GM12878 (cell line): ENCODE measurements around the gene SH3BP5. TPM values are rescaled to one million over a fixed set of nuclear protein-coding genes. Genes with fewer than 3 reads are reported as not detected.

Source experiments
- ETV6 ChIP-seq, 2 experiments: fragments of 450-650 bp in 1 of 2; IDR thresholded peaks in 1 of 2; conservative IDR thresholded peaks in 1 of 2; 2 replicates each; pipeline ENCODE4 v1.6.1; 2014; ENCODE audit warnings: antibody characterized with exemption in 1 of 2, borderline replicate concordance in 1 of 2, low read depth in 1 of 2, mild to moderate bottlenecking in 1 of 2, moderate library complexity in 1 of 2
- MLLT1 ChIP-seq: fragments of 450-650 bp; IDR thresholded peaks from 2 replicates; pipeline ENCODE4 v1.6.1; 2016; ENCODE audit warnings: mild to moderate bottlenecking
- NBN ChIP-seq: fragments of 450-650 bp; IDR thresholded peaks from 2 replicates; pipeline ENCODE4 v1.6.1; 2016
- NFIC ChIP-seq: IDR thresholded peaks from 2 replicates; pipeline ENCODE4 v1.6.1; 2012; ENCODE audit warnings: low read depth, mild to moderate bottlenecking, inconsistent platforms, low read length, moderate library complexity
- RELB ChIP-seq: fragments of 450-650 bp; IDR thresholded peaks from 2 replicates; pipeline ENCODE4 v1.6.1; 2017; ENCODE audit warnings: low read depth, mild to moderate bottlenecking, moderate library complexity
- ZBTB40 ChIP-seq: fragments of 450-650 bp; IDR thresholded peaks from 2 replicates; pipeline ENCODE4 v1.6.1; 2016; ENCODE audit warnings: mild to moderate bottlenecking, moderate library complexity, borderline replicate concordance
- polyA plus RNA-seq, 11 experiments: library from polyadenylated mRNA; depleted of rRNA in 4 of 11; unstranded in 6 of 11; stranded (reverse) in 5 of 11; fragments of >200 nt; fragmentation: Nextera tagmentation in 4 of 11; fragmentation: Illumina TruSeq in 1 of 11; extraction: Ambion mirVana in 4 of 11; extraction: Trizol in 1 of 11; gene quantifications; 1 replicate in 1 of 11; 2 replicates in 10 of 11; pipeline versions ENCODE4 v1.2.1 to v1.2.3, GENCODE V29; 2011 to 2016; ENCODE audit warnings: inconsistent platforms in 2 of 11, missing spikeins in 2 of 11, low read depth in 1 of 11
- total RNA-seq, 4 experiments: library from RNA; depleted of rRNA in 3 of 4; stranded (reverse); fragments of >200 nt in 3 of 4; fragmentation: Illumina TruSeq in 1 of 4; extraction: Trizol in 1 of 4; gene quantifications; 2 replicates each; pipeline versions ENCODE4 v1.2.1 to v1.2.3, GENCODE V29; 2013 to 2021
- TF ChIP-seq, protein P1 (sequence below): IDR thresholded peaks from 2 replicates; pipeline ENCODE4 v1.6.1; 2011; ENCODE audit warnings: mild to moderate bottlenecking, low read depth, low read length, moderate library complexity; ENCODE audit not compliant: insufficient replicate concordance

The SH3BP5 gene
- total and polyA plus RNA-seq, 10 of the 15 experiments (the other 5 are each of a cell fraction or from before 2014, with no cell fraction given), result 14.9 to 87.5 (median 43.7) TPM

DNA sequence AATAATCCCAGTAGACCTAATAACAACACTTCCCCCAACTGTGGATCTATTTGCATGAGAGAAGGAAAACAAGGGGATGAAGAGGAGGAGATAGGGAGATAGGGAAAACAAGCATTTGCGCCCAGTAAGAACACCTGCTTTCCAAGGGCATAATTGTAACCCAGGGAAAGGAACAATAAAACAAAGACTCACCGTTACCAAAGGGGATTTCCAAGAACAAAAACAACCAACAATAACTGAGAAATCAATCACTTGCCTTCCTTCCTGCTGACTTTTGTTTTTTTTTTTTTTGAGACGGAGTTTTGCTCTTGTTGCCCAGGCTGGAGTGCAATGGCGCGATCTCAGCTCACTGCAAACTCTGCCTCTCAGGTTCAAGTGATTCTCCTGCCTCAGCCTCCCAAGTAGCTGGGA is 24.3 kb upstream of the SH3BP5 start (continued):
- peak; percentile 48; the same call in 1 of the 2 replicates for TF ChIP-seq ZBTB40
- TF ChIP-seq RELB, result peak; percentile 91
- TF ChIP-seq ETV6 (conservative IDR thresholded peaks at IDR 0.05 in 1 of 2, IDR thresholded peaks at IDR 0.05 in 1 of 2; ENCODE audit: borderline replicate concordance in 1 of 2, low read depth in 1 of 2), result peak in 1 of 2 experiments; percentile 39; a peak in 1 of 4 replicates
- peak; percentile 60 for TF ChIP-seq NFIC
- 0 out of 2 replicates have a peak, but pooled peaks have one; percentile 23 for TF ChIP-seq MLLT1
- TF ChIP-seq, protein P1, sequence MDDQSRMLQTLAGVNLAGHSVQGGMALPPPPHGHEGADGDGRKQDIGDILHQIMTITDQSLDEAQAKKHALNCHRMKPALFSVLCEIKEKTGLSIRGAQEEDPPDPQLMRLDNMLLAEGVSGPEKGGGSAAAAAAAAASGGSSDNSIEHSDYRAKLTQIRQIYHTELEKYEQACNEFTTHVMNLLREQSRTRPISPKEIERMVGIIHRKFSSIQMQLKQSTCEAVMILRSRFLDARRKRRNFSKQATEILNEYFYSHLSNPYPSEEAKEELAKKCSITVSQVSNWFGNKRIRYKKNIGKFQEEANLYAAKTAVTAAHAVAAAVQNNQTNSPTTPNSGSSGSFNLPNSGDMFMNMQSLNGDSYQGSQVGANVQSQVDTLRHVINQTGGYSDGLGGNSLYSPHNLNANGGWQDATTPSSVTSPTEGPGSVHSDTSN, result peak; percentile 28
- TF ChIP-seq NBN, result peak; percentile 68
